B cell (primary cell): ENCODE measurements around the gene GPC2. TPM values are rescaled to one million over a fixed set of nuclear protein-coding genes. Genes with fewer than 3 reads are reported as not detected.

Source experiments
- ATAC-seq: fragments of 200-7000 bp; cut with Tn5 transposase; one replicate; pipeline ENCODE4 v1.10.0; 2021; ENCODE audit warnings: low read depth, mild to moderate bottlenecking, moderate number of reproducible peaks, moderate library complexity
- CTCF ChIA-PET: fragments of 350-600 bp; sonication (Branson Sonifier 250); formaldehyde crosslinking; loops from one replicate; lab custom pipeline; 2021; ENCODE audit warnings: antibody characterized with exemption, inconsistent platforms; lab: Charles Lee
- POLR2A ChIA-PET: fragments of 350-600 bp; sonication (Branson Sonifier 250); formaldehyde crosslinking; loops from one replicate; lab custom pipeline; 2021; ENCODE audit warnings: antibody characterized with exemption; lab: Charles Lee
- DNase-seq: peaks from one replicate; pipeline ENCODE4 v3.0.0; 2013
- H2AFZ ChIP-seq: 2 replicates; pipeline ENCODE4 v1.6.1; 2012; ENCODE audit warnings: mild to moderate bottlenecking, low read depth, low read length; ENCODE audit not compliant: insufficient read depth, poor library complexity, severe bottlenecking
- H3K27ac ChIP-seq, 2 donors: 1 replicate in 1 of 2; 2 replicates in 1 of 2; pipeline ENCODE4 v1.5.1; 2012 to 2013; ENCODE audit warnings: low read length in 2 of 2, mild to moderate bottlenecking in 2 of 2, moderate library complexity in 1 of 2
- H3K27me3 ChIP-seq, 4 experiments: fragments of 200-600 bp in 1 of 4; sonication (generic) in 1 of 4; replicated peaks in 1 of 4; 1 replicate in 2 of 4; 2 replicates in 2 of 4; pipeline versions ENCODE4 v1.6.1 to v1.7.0; 2013 to 2016; ENCODE audit warnings: low read length in 3 of 4, mild to moderate bottlenecking in 2 of 4, mixed read lengths in 1 of 4, moderate library complexity in 1 of 4; ENCODE audit not compliant: insufficient read depth in 4 of 4, control insufficient read depth in 3 of 4; ENCODE audit errors: control extremely low read depth in 1 of 4
- H3K36me3 ChIP-seq, 2 experiments: replicated peaks in 1 of 2; 1 replicate in 1 of 2; 2 replicates in 1 of 2; pipeline versions ENCODE4 v1.6.1 to v1.7.1; 2013; ENCODE audit warnings: low read length in 1 of 2; ENCODE audit not compliant: insufficient read depth in 2 of 2, control insufficient read depth in 1 of 2; ENCODE audit errors: control extremely low read depth in 1 of 2, extremely low read depth in 1 of 2
- H3K4me1 ChIP-seq, 2 donors: fragments of 200-600 bp in 1 of 2; sonication (generic) in 1 of 2; 1 replicate in 1 of 2; 2 replicates in 1 of 2; pipeline versions ENCODE4 v1.5.1 to v1.6.1; 2013 to 2017; ENCODE audit warnings: low read length in 2 of 2; ENCODE audit not compliant: control insufficient read depth in 2 of 2, insufficient read depth in 2 of 2
- H3K4me2 ChIP-seq: replicated peaks from 2 replicates; pipeline ENCODE3; 2012; ENCODE audit warnings: mild to moderate bottlenecking, low read depth, low read length; ENCODE audit not compliant: poor library complexity, severe bottlenecking
- H3K4me3 ChIP-seq, 5 experiments: fragments of 200-600 bp in 1 of 5; sonication (generic) in 1 of 5; 1 replicate in 3 of 5; 2 replicates in 2 of 5; pipeline versions ENCODE4 v1.5.1 to v1.7.0; 2011 to 2016; ENCODE audit warnings: low read length in 4 of 5, mild to moderate bottlenecking in 4 of 5, low read depth in 2 of 5, control low read depth in 1 of 5, moderate library complexity in 1 of 5; ENCODE audit not compliant: insufficient read depth in 1 of 5; ENCODE audit errors: control extremely low read depth in 1 of 5, extremely low read depth in 1 of 5
- H3K79me2 ChIP-seq: fragments of 200-600 bp; sonication (generic); one replicate; pipeline ENCODE4 v1.6.0; 2016; ENCODE audit warnings: low read length; ENCODE audit not compliant: control insufficient read depth, insufficient read depth
- H3K9ac ChIP-seq: fragments of 200-600 bp; sonication (generic); 2 replicates; pipeline ENCODE4 v1.6.1; 2017; ENCODE audit warnings: mild to moderate bottlenecking, low read length, moderate library complexity
- H3K9me3 ChIP-seq, 3 donors: one replicate each; pipeline versions ENCODE4 v1.6.1 to v1.7.1; 2013; ENCODE audit warnings: low read length in 2 of 3; ENCODE audit not compliant: control insufficient read depth in 2 of 3, insufficient read depth in 1 of 3; ENCODE audit errors: control extremely low read depth in 1 of 3
- H4K20me1 ChIP-seq: 2 replicates; pipeline ENCODE4 v1.6.0; 2012; ENCODE audit warnings: mild to moderate bottlenecking, low read length; ENCODE audit not compliant: insufficient read depth, control insufficient read depth, poor library complexity, severe bottlenecking
- H3K27ac Mint-ChIP-seq: one replicate; pipeline ENCODE4 v1.8.0; 2021; ENCODE audit warnings: mixed read lengths
- H3K27me3 Mint-ChIP-seq: one replicate; pipeline ENCODE4 v1.8.0; 2021; ENCODE audit warnings: mixed read lengths
- H3K4me1 Mint-ChIP-seq: one replicate; pipeline ENCODE4 v1.8.0; 2021; ENCODE audit warnings: mixed read lengths
- H3K4me3 Mint-ChIP-seq: one replicate; pipeline ENCODE4 v1.8.0; 2021; ENCODE audit warnings: mixed read lengths
- H3K9me3 Mint-ChIP-seq: one replicate; pipeline ENCODE4 v1.8.0; 2022; ENCODE audit warnings: mixed read lengths; ENCODE audit not compliant: insufficient read depth
- EZH2 ChIP-seq: IDR thresholded peaks from 2 replicates; pipeline ENCODE4 v1.6.1; 2012; ENCODE audit warnings: borderline replicate concordance, low read depth, mild to moderate bottlenecking, moderate library complexity, low read length; ENCODE audit not compliant: insufficient read depth, poor library complexity, severe bottlenecking
- WGBS: methylation state at CpG from one replicate; pipeline ENCODE4 v1.1.5; 2013; ENCODE audit warnings: missing lambda C conversion rate; ENCODE audit not compliant: insufficient coverage; 5-methylcytosine and 5-hydroxymethylcytosine counted together
- intact Hi-C: fragments of 100-400 bp; cut with micrococcal nuclease; formaldehyde crosslinking; loops from one replicate; pipeline ENCODE4 v1.10.0; 2022
- polyA plus RNA-seq: library from polyadenylated mRNA; depleted of rRNA; stranded (reverse); fragments of >200 nt; gene quantifications from 2 replicates; pipeline ENCODE4 v1.2.3, GENCODE V29; 2012
- total RNA-seq, 2 donors: library from RNA; stranded (reverse); fragments of 120-200 nt in 1 of 2; gene quantifications; 1 replicate in 1 of 2; 2 replicates in 1 of 2; pipeline versions ENCODE4 v1.2.3 to v1.2.4, GENCODE V29; 2013 to 2022
- TF ChIP-seq, protein P1 (sequence below): fragments of 200-600 bp; IDR thresholded peaks from one replicate; pipeline ENCODE4 v1.8.0; 2022; ENCODE audit warnings: antibody characterized with exemption, mild to moderate bottlenecking

GPC2 gene
- total and polyA plus RNA-seq, 2 donors (not counting 1 experiment from before 2014, with no cell fraction given): 3.9 to 4.1 TPM

DNA sequence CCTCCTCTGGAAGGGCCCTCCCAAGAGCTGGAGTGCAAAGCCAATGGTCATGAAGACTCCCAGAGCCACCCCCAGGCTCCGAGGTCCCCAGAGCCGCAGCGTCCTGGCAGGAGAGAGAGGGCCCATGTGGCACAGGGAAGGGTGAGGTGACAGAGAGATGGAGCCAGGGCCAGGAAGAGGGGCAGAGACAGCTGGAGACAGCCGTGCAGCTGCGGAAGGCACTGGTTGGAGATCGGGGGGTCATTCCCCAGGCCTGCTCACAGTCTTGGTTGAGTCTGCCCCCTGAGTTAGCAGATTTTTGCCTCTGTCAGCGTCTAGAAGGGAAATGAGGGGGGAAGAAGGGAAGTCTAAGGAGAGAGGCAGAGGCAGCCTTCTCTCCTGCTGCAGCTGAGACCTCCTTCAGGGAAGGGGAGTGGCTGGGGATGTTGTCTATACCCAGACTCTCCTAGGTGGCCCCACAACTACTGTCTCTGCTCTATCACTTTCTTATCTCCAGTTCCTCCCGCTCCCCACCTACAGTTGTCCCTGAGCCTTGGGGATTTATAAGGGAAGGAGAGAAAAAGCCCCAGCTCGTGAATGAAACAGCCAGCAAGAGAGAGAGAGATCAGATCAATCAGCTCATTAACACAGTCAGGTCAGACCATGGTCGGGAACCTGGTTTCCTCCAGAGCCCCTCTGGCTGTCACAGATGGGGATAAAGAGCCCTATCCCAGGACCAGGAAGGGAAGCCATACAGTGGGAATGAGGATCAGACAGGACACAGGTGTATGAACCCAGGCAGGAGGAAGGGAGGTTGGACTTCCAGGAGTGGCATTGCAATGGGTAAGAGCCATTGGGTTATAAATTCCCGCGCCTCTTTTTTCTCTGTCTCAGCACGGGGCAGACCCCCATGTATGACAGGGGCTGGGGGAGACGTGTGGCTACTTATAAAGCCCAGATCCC lies 9.9 kb downstream of the GPC2 start:
- H3K27me3 Mint-ChIP-seq: peaks cover 52% of the 10 kb centered on the region
- Histone ChIP-seq H3K9me3 (peaks cover 0 to 7% (median 0%) of the 10 kb centered on the region in 3 donors), H3K4me2 (peak overlapping the region; percentile 65), H3K27ac (no peak overlapping the region), H3K36me3 (no peaks in the 10 kb centered on the region), H3K79me2 (no peaks in the 10 kb centered on the region), H3K27me3 (peaks cover 0 to 58% (median 37%) of the 10 kb centered on the region in 4 experiments), H3K4me1 (peaks cover 39 to 47% of the 10 kb centered on the region in 2 donors), H4K20me1 (peaks cover 5% of the 10 kb centered on the region), H2AFZ (peak overlapping the region; percentile 29), H3K4me3 (no peak overlapping the region), H3K9ac (no peak overlapping the region)
- H3K4me3 Mint-ChIP-seq: peak overlapping the region; percentile 76
- WGBS: 21% methylated on average over 9 of the region's 14 CpGs
- H3K4me1 Mint-ChIP-seq: peaks cover 42% of the 10 kb centered on the region
- peak; percentile 20 for DNase-seq
- intact Hi-C loops: no loop called here
- CTCF ChIA-PET: interaction anchor here (0.9 to 3.2 kb wide), 5 partner anchors 8 to 34 kb away, joined by 3 to 12 read pairs (median 3); partner anchors contain the start of gene TRAPPC14
- H3K9me3 Mint-ChIP-seq: no peaks in the 10 kb centered on the region
- no peak overlapping the region for H3K27ac Mint-ChIP-seq
- no peak for ATAC-seq
- TF ChIP-seq, protein P1, sequence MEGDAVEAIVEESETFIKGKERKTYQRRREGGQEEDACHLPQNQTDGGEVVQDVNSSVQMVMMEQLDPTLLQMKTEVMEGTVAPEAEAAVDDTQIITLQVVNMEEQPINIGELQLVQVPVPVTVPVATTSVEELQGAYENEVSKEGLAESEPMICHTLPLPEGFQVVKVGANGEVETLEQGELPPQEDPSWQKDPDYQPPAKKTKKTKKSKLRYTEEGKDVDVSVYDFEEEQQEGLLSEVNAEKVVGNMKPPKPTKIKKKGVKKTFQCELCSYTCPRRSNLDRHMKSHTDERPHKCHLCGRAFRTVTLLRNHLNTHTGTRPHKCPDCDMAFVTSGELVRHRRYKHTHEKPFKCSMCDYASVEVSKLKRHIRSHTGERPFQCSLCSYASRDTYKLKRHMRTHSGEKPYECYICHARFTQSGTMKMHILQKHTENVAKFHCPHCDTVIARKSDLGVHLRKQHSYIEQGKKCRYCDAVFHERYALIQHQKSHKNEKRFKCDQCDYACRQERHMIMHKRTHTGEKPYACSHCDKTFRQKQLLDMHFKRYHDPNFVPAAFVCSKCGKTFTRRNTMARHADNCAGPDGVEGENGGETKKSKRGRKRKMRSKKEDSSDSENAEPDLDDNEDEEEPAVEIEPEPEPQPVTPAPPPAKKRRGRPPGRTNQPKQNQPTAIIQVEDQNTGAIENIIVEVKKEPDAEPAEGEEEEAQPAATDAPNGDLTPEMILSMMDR: no peak
- peak; percentile 47 for TF ChIP-seq EZH2
- POLR2A ChIA-PET: interaction anchor here (0.6 to 1.6 kb wide), 4 partner anchors 9 to 302 kb away, joined by 3 to 6 read pairs (median 3); partner anchors contain the start of genes GPC2 and LAMTOR4
